NCI-H1694 treated with DMSO at 0.1 percent for 48 hours (cell line): ENCODE data around the gene IQCM.

Experiments used
- DNase-seq: peaks from one replicate; lab custom pipeline; 2025; lab: John Stamatoyannopoulos, UW

Gene IQCM, protein sequence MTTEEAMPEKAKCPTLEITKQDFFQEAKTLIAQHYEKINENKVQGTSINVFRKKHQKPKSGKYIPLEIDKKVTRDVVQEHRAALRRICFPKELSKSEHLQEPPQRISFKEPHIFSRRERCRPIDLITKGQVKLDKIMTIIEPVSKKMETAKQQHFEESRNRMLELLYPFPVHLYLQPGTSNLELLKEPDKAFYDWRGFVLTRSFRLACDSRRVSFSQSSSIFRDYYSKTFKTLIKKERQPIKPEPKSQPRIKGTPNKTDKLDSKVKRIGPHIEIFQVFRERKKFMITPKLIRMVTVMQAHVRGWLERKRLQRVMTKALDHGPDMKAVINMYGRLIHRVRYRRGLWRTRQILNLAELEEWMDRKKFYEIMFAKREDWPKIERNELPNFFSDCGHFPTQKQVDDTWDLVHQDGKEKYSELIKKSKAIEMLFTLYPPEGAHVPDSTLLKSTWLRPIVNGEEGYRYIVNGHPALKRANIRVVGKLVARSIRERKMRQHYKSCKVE

DNA sequence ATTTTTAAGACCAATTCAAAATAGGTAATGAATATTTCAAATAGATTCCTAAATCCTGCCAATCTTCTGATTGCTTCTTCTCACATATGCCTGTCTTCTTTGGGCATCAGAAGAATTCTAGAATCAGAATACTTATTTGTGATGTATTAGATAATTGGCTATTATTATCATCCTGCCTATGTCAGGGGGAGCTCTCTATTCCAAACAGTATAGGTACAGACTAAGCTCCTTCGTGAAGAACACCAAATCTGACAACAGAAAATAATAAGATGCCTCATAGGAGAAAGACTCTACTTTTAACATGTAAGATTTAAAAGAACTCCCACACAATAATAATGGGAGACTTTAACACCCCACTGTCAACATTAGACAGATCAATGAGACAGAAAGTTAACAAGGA, at the start of gene IQCM:
Gene IQCM, minus strand, starts transcription at position 101 of the 400 bp plus-strand sequence. CDS start 73,152 bp downstream, outside the sequence.
- DNase-seq: no peak

DNA sequence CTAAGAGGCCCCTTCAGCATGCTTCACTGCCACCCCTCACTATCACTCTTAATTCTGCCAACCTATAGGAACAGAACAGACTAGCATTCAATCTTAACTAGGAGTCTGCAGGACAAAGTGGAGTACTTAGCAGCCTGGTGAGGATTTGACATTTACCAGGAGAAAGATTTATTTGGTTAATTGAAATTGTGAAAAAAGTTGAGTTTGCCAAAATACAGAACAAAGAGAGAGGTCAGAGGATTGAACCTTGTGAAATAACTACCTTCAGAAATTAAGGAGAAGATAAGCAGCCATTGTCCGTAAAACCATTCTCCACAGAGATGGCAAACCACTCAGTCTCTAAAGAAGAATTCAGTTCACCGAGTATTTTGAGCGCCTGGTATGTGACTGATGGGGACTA, 41.8 kb upstream of the IQCM start:
- no peak for DNase-seq

DNA sequence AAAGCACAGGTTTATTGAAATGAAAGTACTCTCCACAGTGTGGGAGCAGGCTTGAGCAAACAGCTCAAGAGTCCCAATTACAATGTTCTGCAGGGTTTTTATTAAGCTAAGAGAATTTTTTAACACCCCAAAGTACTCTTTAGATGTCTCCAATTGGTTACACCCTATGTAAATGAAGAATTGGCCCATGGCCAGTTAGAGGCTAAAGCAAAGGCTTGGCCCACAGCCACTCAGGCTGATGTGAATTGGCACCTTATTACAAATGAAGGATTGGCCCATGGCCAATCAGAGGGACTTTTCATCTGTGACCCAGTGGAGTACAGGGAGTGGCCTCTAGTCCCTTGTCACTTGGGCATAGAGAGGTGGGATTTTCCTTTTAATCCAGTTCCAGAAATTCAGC, 30.1 kb upstream of the IQCM start:
- DNase-seq: peak; percentile 30

DNA sequence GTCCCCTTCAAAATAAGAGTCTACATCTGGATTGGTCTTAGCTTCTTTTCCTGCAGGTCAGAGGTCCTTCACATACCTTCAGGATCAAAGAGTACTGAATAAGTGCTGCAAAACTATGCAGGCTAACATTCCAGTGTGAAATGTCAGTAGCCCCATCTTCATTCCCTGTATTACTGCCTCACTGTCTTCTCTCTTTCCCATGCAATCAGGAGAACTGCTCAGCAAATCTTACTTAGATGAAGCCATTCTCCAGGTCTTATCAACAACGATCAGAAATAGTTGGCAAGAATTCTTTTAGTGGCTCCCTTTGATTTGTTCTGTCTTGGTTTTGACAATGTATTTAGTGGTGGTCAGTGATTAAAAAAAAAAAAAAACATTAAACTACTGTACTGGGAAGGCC, 26.0 kb upstream of the IQCM start:
- DNase-seq: no peak

DNA sequence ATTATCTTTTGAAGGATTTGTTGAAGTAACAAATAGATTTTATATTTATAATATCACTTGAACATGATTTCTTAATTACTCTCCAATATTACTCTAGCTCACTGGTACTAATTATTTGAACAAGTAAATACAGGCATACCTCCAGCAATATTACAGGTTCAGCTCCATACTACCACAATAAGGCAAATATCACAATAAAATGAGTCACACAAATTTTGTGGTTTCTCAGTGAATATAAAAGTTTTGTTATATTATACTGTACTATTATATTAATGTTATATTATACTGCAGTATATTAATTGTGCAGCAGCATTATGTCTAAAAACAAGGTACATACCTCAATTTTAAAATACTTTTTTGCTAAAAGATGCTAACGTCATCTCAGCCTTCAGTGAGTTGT, 22.4 kb upstream of the IQCM start:
- DNase-seq: no peak

DNA sequence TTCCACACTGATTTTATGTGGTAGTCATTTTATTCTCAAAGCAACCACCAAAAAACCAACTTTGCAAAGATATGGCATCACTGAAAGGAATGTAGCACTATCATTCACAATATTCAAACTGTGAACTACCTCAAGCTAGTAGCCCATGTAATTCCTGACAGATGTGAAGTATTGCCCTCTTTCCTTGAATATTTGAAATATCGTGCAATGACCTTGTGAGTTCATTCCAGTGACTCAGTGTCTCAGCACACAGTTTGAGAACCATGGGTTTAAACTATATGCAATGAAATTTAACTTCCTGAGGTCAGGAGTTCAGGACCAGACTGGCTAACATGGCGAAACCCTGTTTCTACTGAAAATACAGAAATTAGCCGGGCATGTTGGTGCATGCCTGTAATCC, 20.9 kb upstream of the IQCM start:
- DNase-seq: no peak

DNA sequence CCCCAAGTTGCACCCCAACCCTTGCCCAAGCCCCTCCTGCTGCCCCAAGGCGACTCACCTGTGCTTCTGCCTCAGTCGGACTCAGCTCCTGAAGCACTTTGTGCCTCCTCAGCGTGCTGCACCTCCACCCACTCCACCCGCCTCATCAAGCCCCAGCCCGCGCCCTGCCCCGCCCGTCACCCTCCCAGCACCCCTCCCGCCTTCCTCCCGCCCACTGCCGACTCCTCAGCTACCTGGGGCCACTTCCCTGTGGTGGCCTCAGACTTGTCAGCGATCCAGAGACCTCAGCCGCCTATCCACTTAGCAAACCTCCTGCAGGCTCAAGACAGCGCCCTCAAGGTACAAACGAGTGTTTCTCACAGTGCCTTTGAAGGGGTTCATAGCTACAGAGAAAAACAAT, 19.6 kb upstream of the IQCM start:
- no peak for DNase-seq

DNA sequence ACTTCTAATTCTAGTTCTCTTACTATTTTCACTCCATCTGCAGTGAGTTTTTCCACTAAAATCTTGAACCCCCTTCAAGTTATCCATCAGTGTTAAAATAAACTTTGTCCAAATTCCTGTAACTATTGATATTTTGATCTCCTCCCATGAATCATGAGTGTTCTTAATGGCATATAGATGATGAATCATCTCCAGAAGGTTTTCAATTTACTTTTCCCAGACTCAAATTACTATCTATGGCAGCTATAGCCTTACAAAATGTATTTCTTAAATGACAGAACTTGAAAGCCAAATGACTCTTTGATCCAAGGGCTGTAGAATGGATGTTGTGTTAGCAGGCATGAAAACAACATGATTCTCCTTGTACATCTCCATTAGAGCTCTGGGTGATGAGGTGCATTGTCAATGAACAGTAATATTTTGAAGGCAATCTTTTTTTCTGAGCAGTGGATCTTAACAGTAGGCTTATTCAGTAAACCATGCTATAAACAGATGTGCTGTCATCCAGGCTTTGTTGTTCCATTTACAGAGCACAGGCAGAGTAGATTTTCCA, 16.1 kb upstream of the IQCM start:
- DNase-seq: no peak

DNA sequence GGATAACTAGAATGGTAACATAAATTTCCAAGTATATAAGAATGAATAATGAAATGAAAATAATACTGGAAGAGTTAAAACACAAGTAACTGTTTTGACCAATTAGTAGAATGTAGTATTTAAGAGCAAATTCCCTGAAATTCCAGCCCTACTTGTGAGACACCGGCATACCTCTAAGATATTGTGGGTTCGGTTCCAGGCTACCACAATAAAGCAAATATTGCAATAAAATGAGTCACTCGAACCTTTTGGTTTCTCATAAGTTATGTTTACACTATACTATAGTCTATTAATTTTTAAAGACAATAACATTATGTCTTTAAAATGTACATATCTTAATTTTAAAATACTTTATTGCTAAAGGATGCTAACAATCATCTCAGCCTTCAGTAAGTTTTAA, 15.2 kb upstream of the IQCM start:
- DNase-seq: no peak

DNA sequence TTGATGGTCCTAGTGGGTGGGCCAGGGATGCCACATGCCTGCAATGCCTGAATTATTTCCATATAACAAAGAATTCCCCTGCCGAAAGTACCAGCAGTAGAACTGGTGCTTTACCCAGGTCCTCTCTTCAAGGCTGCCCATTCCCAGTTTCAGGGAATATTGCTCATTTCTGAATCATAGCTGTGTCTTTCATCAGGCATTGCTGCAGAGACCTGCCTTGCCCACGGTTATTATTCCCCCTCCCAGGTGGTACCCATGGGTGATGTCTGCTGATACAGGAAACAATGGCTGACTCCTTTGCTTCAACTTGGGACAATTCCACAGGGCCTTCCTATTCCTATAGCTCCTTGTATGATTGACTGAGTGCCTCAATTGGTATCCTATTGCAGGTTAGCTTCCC, 9.7 kb upstream of the IQCM start:
- DNase-seq: no peak

DNA sequence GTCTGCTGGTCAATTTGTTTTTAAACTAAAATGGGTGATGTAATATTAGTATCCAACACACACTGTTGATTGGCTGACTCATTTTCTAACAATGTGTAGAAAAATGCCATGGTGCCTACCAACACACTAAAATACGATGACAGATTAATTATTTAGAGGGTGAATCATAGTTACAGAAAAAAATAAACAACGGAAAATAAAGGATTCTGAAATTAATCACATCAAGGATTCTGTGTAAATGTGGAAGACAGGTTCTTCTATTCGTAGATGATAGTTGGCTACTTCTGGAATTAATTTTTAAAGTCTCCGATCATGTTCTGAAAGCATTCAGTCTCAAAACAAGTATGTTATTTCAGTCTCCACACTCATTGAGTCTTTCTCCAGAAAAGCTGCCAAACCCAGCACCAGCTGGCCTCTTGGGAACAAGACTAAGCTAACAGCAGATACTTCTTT, 8.2 kb upstream of the IQCM start:
- peak; percentile 23 for DNase-seq

DNA sequence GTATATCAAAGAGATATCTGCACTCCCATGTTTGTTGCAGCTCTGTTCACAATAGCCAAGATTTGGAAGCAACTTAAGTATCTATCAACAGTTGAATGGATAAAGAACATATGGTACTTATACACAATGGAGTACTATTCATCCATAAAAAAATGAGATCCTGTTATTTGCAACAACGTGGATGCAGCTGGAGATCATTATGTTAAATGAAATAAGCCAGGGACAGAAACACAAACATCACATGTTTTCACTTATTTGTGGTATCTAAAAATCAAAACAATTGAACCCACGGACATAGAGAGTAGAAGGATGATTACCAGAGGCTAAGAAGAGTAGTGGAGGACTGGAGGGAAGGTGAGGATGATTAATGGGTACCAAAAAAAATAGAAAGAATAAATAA, 14.2 kb downstream of the IQCM start:
- no peak for DNase-seq

DNA sequence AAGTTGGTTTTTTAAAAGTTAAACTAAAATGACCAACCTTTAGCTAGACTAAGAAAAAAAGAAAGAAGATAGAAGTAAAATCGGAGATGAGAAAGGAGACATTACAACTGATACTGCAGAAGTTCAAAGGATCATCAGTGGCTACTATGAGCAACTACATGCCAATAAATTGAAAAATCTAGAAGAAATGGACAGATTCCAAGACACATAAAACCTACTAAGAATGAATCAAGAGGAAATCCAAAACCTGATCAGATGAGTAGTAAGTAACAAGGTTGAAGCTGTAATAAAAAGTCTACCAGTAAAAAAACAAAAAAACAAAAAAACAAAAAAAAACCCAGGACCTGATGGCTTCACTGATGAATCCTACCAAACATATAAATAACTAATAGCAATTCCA, 16.1 kb downstream of the IQCM start:
- no peak for DNase-seq

DNA sequence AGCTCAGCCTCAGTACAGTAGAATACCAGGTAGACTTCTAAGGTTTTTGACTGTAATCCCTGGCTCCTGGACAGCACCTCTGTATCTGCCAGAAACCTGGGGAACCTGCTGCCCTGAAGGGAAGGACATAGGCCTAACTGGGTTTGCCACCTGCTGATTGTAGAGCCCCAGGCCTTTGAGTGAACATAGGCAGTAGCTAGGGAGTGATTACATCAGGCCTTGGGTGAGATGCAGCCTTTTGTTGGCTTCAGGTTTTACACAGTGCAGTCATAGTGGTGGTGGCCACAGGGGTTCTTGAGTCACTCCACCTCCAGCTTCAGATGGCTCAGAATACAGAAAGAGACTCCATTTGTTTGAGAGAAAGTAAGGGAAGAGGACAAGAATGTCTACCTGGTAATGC, 19.3 kb downstream of the IQCM start:
- DNase-seq: no peak

DNA sequence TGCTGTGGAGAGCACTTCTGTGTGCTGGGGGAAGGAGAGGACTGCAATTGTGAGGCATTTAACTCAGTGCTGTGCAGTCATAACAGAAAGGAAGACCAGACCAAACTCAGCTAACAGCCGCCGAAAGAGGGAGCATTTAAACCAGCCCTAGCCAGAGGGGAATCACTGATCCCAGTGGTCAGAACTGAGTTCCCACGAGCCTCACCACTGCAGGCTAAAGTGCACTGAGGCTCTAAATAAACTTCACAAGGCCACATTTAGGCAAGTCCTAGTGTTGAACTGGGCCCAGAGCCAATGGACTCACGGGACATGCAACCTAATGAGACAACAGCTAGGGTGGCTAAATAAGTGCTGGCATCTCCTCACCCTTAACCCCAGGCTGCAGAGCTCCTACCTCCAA, 20.4 kb downstream of the IQCM start:
- DNase-seq: no peak

DNA sequence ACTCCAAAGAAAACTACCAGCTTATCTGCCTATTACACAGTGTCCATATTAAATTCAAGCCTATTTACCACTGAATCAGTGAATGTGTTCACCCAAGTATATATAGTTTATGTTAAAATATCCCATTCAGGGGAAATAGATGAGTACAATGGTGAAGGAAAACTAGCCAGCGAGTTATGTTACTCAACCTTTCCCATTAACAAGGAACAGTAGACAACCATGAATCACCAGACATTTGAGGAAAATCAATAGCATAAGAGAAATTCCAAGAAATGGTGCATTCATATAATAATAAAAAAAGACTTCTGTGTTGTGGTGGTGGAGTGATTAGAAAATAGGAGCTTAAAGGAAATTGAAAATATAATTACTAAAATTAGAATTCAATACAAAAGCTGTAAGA, 21.3 kb downstream of the IQCM start:
- DNase-seq: no peak

DNA sequence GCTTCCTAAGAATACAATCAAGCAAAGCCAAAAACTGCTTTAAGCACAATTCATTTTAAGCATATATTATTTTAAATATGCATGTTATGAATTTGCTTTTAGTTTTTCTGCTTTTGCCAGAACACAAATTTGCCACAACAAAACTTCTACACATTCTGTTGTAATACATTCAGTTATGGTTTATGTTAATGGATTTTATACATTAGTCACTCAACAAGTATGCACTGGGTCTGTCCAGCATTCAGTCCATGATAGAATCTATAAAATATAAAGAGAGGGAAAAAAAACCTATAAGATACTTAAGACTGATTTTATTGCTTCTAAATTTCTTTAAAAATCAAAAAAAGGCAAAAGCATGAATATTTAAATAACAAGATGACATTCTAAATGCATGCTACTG, 22.2 kb downstream of the IQCM start:
- no peak for DNase-seq

DNA sequence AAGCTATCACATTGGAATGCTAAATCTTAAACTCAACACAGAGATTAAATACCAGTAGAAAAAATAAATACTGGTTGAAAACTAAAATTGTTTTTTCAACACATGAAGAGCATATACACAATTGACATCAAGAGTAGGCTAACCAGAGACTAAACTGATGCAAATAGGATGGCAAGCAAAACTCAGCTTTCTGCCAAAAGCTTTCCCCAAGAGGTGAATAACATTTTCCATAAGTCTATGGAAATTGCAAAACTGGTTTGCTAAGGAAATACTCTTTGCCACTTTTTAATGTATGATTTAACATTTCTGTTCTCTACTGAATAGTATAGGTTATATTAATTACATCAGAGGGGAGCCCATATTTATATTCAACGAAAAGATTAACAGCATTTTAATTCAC, 23.8 kb downstream of the IQCM start:
- DNase-seq: no peak

DNA sequence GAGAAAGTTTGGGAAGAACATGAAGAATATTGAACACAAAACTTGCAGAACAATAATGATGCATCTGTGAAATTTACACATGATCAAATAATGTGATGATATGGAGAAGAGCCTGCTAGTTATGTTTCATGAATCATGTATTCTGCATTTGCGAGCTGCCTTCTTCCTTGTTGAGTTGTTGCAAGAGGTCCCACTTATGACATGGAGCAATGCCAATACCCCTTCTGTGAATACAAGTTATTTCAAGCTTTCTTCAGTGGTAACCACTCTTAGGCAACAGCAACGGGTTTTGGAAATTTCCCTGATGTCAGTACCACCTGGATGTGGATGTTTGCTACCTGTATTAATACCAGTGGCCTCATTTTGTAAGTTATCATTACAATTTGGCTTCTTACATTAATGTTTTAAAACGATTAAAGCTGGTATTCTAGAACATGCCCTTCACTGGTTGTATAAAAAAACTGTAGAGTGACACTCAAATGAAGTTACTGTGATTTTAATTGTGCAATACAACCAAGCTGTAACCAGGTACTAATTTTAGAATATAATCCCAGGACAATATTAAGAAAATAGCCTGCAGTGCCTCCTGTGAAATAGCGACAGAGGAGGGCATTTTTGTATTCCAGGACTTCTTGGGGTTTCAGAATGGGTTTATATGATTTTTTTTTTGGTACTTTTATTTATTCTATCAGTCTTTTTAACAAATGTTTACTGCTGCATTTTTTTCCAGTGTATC, 25.3 kb downstream of the IQCM start:
- no peak for DNase-seq

DNA sequence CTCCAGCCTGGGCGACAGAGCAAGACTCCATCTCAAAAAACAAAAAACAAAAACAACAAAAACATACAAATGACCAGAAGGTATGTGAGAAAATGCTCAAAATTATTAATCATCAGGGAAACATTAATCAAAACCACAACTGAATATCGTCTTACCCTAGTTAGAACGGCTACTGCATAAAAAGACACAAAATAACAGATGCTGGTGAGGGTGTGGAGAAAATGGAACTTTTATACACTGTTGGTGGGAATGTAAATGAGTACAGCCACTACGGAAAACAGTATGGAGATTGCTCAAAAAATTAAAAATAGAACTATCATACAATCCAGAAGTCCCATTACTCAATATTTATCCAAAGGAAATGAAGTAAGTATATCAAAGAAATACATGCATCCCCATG, 27.3 kb downstream of the IQCM start:
- no peak for DNase-seq

DNA sequence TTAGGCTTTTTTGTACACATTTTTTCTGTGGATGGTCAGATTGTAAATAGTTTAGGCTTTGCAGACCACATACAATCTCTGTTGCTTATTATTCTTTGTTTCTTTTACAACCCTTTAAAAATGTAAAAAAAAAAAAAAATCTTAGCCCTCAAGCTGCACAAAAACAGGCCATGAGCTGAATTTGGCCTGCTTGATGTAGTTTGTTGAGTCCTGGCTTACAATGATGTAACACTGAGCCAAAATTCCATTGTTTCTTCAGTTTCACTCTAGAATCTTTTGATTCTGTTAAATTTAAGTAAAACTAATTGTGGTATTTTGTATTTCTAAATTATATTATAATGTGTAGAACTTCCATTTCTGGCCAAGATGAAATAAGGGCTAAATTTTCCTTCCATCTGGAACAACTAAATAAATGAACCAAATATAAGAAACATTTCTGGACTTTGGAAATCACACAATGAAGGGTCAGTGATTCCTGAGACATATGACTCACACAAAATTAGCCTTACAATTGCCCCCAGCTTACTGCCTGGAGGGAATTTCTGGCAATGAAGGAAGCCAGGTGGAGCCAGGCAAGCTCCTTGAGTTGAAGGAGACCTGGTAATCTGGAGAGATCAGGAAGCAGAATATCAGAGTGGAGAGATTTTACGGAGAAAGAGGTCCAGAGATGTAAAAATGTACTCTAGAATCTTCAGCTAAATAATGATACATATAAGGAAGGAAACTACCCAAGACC, 29.8 kb downstream of the IQCM start:
- no peak for DNase-seq

DNA sequence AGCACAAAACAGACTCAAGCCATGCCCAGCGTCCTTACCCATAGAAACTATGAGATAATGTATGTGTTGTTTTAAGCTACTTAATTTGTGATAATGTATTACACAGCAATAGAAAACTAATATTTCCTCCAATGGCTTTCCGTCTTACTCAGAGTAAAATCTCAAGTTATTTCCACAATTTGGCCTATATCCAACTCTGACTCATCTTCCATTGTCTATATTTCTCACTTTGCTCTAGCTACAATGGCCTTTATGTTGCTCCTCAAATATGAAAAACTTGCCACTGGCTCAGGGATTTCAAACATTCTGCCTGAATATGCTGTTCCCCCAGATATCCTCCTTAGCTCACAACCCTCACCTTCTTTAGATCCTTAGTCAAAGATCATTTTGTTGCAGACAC, 31.6 kb downstream of the IQCM start:
- no peak for DNase-seq
